Measurements from ENCODE around the gene TTYH3.
"Not testable (repeated sequence)": the region's sequence is repeated elsewhere in the genome, so short reads cannot be mapped to it uniquely, and the experiment has no call there.

TTYH3 gene

GRCh38 chr7:2602406-2603043 lies 29.3 kb upstream of the TTYH3 start:
- no peak for DNase-seq

- no peak for DNase-seq
Observed at GRCh38 chr7:2603044-2603965, 28.5 kb upstream of the TTYH3 start.

- DNase-seq = no peak
Observed at GRCh38 chr7:2604608-2605174, 27.1 kb upstream of the TTYH3 start.

GRCh38 chr7:2605608-2606538 lies 25.9 kb upstream of the TTYH3 start:
- no peak for DNase-seq

- no peak for DNase-seq
Observed at GRCh38 chr7:2606539-2606936, 25.2 kb upstream of the TTYH3 start.

GRCh38 chr7:2607122-2607922 lies 24.5 kb upstream of the TTYH3 start:
- DNase-seq = no peak

GRCh38 chr7:2607923-2608904 lies 23.6 kb upstream of the TTYH3 start:
- no peak for DNase-seq

- DNase-seq = no peak
Observed at GRCh38 chr7:2608921-2609411, 22.8 kb upstream of the TTYH3 start.

GRCh38 chr7:2609646-2610045 lies 22.1 kb upstream of the TTYH3 start:
- not testable (repeated sequence) for DNase-seq

- DNase-seq = no peak
Observed at GRCh38 chr7:2610466-2610865, 21.3 kb upstream of the TTYH3 start.

- DNase-seq = no peak
Observed at GRCh38 chr7:2610898-2611297, 20.9 kb upstream of the TTYH3 start.

GRCh38 chr7:2611401-2611800 lies 20.4 kb upstream of the TTYH3 start:
- no peak for DNase-seq

- no peak for DNase-seq
Observed at GRCh38 chr7:2611922-2612321, 19.9 kb upstream of the TTYH3 start.

GRCh38 chr7:2612445-2613097 lies 19.2 kb upstream of the TTYH3 start:
- no peak for DNase-seq

GRCh38 chr7:2613098-2613930 lies 18.5 kb upstream of the TTYH3 start:
- DNase-seq = no peak

- DNase-seq = no peak
Observed at GRCh38 chr7:2613931-2614600, 17.7 kb upstream of the TTYH3 start.

GRCh38 chr7:2614631-2615330 lies 17.0 kb upstream of the TTYH3 start:
- DNase-seq = no peak
